ENCODE data around the gene ASCL4.
"Not testable (repeated sequence)": the region's sequence is repeated elsewhere in the genome, so short reads cannot be mapped to it uniquely, and the experiment has no call there.

GRCh38 chr12:107727742-107728141, 46.8 kb upstream of the ASCL4 start:
- not testable (repeated sequence) for TF ChIP-seq CTCF, POLR2A (IDR thresholded peaks at IDR 0.05)
